HG03439 (cell line): Measurements from ENCODE around the gene RAB13.
A peak's percentile ranks its signal among the peaks of the same experiment; 100 is the strongest.
"Not testable (repeated sequence)": the region's sequence is repeated elsewhere in the genome, so short reads cannot be mapped to it uniquely, and the experiment has no call there.

Experiments
- ATAC-seq: cut with Tn5 transposase; IDR thresholded peaks from one replicate; pipeline ENCODE4 v1.9.1; 2021; ENCODE audit warnings: mild to moderate bottlenecking, moderate library complexity; ENCODE audit not compliant: unreplicated experiment

Gene RAB13

DNA sequence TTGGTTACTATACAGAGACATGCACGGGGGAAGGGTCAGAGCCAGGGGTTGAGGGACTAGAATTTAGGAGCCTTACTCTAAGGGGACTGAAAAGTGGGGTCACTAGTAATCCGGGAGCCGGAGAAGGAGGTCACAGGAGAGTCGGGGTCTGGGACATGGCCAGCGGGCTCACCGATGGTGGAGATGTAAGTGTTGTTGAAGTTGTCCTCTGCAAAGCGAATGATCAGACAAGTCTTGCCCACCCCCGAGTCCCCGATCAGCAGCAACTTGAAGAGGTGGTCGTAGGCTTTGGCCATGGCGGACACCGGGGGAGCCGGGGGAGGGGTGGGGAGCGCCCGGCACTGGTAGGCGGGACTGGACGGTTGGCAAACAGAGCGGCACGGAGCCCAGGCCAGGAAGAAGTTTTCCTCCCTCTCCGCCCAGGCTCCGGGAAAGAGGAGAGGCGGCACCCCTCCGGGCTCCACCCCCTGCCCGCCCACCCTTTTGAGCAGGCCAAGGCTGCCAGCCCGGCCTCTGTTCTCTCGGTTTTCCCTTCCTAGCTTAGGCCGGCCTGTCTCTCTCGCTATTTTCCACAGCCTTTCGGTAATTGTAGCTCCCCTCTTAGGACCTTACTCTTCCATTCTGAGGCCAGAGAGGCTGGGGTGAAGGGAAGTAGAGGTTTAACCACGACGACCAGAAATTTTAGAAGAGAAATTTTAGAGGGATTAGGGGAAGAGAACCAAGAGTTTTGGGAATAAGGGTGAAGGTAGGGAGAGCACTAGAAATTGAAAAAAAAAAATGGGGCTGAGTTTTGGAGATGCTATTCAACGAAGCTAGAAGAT lies at the start of gene RAB13:
Gene RAB13 (minus strand): TSS at position 399 of the 821 bp plus-strand sequence. CDS start 103 bp downstream, at position 296.
- ATAC-seq = no peak

GRCh38 chr1:154033697-154034096 lies 47.6 kb upstream of the RAB13 start:
- ATAC-seq = not testable (repeated sequence)

DNA sequence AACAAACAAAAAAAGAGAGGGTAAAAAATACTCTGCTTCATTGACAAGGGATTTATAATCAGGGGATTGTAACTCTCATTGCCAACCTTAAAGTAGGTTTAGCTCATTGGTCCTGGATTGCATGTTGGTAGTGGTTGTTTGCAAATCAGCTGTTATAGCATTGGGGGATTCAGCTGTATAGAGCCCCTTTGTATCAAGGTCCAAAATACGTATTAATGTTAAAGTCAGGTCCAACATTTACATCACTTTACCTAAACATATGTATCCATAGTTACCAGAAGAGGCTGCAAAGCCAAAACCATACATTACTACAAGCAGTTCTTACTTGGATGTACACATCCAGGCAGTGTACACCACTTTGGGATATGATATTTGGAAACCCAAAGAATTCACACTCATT lies 33.8 kb upstream of the RAB13 start:
- ATAC-seq = no peak

DNA sequence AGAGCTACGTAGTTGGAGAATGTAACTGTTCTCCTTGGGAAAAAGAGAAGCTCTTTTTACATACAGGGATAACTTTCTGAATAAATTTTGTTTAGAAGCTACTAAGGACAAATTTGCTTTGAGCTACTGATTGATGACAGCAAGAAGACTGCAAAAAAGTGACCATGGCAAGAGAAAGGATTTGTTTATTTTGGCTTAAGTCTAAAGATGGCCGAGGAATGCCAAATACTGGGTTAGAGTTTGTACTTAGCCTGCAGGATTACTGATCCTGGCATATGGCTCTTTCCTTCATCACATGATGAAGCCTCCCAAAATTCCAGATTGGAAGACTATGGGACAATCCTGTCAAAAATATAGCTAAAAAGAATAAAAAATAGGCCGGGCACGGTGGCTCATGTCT lies 33.1 kb upstream of the RAB13 start:
- ATAC-seq = no peak

- no peak for ATAC-seq
These were observed 28.2 kb upstream of the RAB13 start for GRCh38 chr1:154014154-154014907.

- ATAC-seq = not testable (repeated sequence)
These were observed 26.4 kb upstream of the RAB13 start for GRCh38 chr1:154012543-154012942.

DNA sequence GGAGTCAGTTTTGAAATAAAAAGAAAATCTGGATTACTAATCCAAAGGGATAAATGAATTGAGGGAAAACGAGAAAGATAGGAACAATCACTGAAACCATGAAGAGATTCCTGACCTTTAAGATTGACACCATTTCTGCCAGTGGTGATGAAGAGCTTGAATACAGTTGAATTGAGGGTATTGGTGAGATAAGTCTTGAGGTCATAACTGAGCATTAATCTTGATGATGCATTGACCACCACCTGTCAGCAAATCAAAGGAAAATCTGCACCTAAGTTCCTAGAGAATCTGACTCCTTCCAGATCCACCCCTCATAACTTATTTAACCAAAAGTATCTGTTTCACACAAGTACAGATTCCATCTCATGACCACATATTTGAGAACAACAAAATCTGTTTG lies 26.0 kb upstream of the RAB13 start:
- ATAC-seq = no peak

- ATAC-seq = no peak
These were observed 20.0 kb upstream of the RAB13 start for GRCh38 chr1:154006136-154006535.

DNA sequence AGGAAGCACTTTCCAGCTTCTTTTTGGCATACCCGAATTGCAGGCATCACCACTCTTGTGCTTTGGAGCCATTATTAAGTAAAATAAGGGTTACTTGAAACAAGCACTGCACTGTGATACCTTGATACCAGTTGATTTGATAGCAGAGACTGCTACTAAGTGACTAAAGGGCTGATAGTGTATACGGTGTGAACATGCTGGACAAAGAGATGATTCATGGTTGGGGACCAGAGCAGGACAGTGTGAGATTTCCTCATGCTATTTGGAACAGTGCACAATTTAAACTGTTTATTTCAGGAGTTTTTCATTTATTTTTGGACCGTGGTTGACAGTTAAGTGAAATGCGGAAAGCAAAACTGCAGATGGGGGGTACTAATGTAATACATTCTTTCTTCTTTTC lies 14.3 kb upstream of the RAB13 start:
- ATAC-seq = no peak

- ATAC-seq = not testable (repeated sequence)
These were observed 10.7 kb upstream of the RAB13 start for GRCh38 chr1:153996882-153997281.

- no peak for ATAC-seq
These were observed 9.5 kb upstream of the RAB13 start for GRCh38 chr1:153995640-153996039.

GRCh38 chr1:153995202-153995601 lies 9.1 kb upstream of the RAB13 start:
- no peak for ATAC-seq

- no peak for ATAC-seq
These were observed 5.7 kb upstream of the RAB13 start for GRCh38 chr1:153991806-153992205.

GRCh38 chr1:153991151-153991630 lies 5.1 kb upstream of the RAB13 start:
- ATAC-seq = no peak

DNA sequence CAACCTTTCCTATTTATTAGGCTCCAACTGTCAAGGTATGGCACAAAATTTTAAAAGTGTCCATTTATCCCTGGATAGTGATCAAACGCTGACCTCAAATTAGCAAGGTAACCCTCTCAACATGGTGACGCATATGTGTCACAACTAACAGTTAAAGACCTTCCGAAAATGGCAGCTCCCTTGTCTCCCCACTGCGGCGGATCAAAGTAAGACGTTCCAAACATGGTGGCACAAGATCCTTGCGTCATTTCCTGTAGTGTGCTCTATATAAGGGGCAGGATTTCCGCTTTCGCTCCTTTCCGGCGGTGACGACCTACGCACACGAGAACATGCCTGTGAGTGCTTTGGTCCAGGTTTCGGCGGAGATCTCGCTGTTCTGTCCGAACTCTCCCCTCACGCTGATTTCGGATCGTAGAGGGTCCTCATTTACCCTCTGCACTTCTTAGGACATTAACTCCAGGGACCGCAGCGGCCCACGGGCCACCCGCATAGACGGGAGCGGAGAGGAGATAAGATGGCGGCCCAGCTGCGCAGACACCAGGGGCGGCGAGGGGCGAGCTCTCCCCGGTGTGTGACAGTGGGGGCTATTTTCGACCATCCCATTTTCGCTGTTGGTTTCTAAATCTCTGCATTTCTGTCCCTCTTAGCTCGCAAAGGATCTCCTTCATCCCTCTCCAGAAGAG lies 4.5 kb upstream of the RAB13 start, which contains the start of gene RPS27:
Gene RPS27 (plus strand): TSS at position 295 of the 683 bp plus-strand sequence. CDS start 35 bp downstream, at position 330.
- ATAC-seq = peak; percentile 76

GRCh38 chr1:153987621-153988020 lies 1.5 kb upstream of the RAB13 start:
- no peak for ATAC-seq

- no peak for ATAC-seq
These were observed 712 bp downstream of the RAB13 start for GRCh38 chr1:153985341-153985912.

- ATAC-seq = no peak
These were observed 1.8 kb downstream of the RAB13 start for GRCh38 chr1:153984123-153984894.

DNA sequence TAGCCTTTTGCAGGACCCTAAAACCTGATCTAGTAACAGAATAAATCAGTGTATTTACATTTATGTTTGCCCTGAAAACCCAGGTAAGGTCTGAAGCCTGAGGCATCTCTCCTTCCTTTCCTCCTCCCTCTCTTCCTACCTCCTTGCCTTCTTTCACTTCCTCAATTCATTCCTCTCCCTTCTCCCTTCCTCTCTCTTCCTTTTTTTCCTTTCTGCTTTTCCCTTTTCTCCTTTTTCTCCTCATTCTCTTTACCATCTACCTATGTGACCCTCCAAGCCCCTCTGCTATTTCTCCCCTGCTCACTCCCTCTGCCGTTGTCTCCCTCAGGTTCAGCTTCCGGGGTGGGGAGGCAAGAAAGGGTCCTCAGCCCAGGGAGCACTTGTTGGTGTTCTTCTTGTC lies 4.4 kb downstream of the RAB13 start:
- not testable (repeated sequence) for ATAC-seq

GRCh38 chr1:153979091-153979490 lies 7.0 kb downstream of the RAB13 start:
- ATAC-seq = not testable (repeated sequence)
